Measurements from ENCODE around the gene CAMKK2.

Gene CAMKK2

GRCh38 chr12:121245031-121245430, 51.5 kb downstream of the CAMKK2 start:
- TF ChIP-seq EGR1 (IDR thresholded peaks at IDR 0.05) = no peak
- TF ChIP-seq, protein P1, sequence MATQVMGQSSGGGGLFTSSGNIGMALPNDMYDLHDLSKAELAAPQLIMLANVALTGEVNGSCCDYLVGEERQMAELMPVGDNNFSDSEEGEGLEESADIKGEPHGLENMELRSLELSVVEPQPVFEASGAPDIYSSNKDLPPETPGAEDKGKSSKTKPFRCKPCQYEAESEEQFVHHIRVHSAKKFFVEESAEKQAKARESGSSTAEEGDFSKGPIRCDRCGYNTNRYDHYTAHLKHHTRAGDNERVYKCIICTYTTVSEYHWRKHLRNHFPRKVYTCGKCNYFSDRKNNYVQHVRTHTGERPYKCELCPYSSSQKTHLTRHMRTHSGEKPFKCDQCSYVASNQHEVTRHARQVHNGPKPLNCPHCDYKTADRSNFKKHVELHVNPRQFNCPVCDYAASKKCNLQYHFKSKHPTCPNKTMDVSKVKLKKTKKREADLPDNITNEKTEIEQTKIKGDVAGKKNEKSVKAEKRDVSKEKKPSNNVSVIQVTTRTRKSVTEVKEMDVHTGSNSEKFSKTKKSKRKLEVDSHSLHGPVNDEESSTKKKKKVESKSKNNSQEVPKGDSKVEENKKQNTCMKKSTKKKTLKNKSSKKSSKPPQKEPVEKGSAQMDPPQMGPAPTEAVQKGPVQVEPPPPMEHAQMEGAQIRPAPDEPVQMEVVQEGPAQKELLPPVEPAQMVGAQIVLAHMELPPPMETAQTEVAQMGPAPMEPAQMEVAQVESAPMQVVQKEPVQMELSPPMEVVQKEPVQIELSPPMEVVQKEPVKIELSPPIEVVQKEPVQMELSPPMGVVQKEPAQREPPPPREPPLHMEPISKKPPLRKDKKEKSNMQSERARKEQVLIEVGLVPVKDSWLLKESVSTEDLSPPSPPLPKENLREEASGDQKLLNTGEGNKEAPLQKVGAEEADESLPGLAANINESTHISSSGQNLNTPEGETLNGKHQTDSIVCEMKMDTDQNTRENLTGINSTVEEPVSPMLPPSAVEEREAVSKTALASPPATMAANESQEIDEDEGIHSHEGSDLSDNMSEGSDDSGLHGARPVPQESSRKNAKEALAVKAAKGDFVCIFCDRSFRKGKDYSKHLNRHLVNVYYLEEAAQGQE (IDR thresholded peaks at IDR 0.05; ENCODE audit: low read depth) = no peak
- TF ChIP-seq CREB1 (IDR thresholded peaks at IDR 0.05; ENCODE audit: low read depth) = no peak
- TF ChIP-seq TAF1 (IDR thresholded peaks at IDR 0.05; ENCODE audit: low read depth) = no peak
- TF ChIP-seq ZBTB7A (IDR thresholded peaks at IDR 0.05; ENCODE audit: low read depth) = no peak
- no peak for TF ChIP-seq FOXM1 (IDR thresholded peaks at IDR 0.05; ENCODE audit: borderline replicate concordance, low read depth)
- TF ChIP-seq YY1 (IDR thresholded peaks at IDR 0.05; ENCODE audit: low read depth) = no peak
- no peak for TF ChIP-seq RAD21 (IDR thresholded peaks at IDR 0.05; ENCODE audit: low read depth)
- no peak for TF ChIP-seq CEBPB (IDR thresholded peaks at IDR 0.05)
- TF ChIP-seq USF1 (IDR thresholded peaks at IDR 0.05) = no peak

DNA sequence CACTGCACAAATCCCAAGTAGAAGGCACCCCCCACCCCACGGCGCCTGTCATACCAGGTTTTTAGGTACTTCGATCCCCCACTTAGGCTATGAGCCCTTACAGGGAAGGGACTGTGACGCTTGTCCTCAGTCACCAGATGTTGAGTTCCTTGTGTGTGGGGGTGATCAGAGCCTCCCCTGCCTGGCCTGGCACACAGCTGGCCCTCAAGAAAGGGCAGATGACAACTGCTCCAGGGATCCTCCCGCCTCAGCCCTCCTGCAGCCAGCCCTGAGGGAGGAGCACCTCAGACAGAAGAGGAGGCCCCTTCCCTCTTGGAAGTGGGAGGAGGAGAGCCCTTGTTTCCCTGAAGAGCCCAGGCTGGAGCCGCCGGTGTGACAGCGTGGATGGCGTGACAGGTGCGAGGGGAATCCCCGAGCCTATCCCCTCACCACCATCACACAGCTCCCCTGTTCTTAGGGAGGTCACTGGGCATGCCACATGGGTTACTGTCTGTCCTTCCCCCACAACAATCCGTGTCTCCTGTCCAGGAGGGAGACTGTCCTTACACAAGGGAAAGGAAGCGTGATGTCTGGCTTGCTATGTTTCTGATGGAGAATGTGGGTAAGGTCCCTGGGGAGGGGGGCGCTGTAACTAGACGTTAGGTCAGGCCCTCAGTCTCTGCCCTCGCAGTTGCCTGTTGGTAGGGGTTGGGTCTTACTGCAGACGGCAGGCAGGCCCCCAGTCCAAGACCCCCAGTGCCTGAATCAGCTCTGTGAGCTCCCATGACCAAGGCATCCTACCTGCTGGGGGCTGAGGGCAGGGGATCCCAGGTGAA, 55.1 kb downstream of the CAMKK2 start:
- TF ChIP-seq MAX (IDR thresholded peaks at IDR 0.05) (no peak), FOXM1 (IDR thresholded peaks at IDR 0.05; ENCODE audit: borderline replicate concordance, low read depth) (no peak), TAF1 (IDR thresholded peaks at IDR 0.05; ENCODE audit: low read depth) (no peak), RAD21 (IDR thresholded peaks at IDR 0.05; ENCODE audit: low read depth) (no peak), CEBPB (IDR thresholded peaks at IDR 0.05) (no peak), EP300 (IDR thresholded peaks at IDR 0.05; ENCODE audit: borderline replicate concordance) (no peak), ZBTB7A (IDR thresholded peaks at IDR 0.05; ENCODE audit: low read depth) (no peak), NFIC (IDR thresholded peaks at IDR 0.05) (no peak), TCF12 (IDR thresholded peaks at IDR 0.05; ENCODE audit: low read depth) (no peak), CREB1 (IDR thresholded peaks at IDR 0.05; ENCODE audit: low read depth) (no peak)

DNA sequence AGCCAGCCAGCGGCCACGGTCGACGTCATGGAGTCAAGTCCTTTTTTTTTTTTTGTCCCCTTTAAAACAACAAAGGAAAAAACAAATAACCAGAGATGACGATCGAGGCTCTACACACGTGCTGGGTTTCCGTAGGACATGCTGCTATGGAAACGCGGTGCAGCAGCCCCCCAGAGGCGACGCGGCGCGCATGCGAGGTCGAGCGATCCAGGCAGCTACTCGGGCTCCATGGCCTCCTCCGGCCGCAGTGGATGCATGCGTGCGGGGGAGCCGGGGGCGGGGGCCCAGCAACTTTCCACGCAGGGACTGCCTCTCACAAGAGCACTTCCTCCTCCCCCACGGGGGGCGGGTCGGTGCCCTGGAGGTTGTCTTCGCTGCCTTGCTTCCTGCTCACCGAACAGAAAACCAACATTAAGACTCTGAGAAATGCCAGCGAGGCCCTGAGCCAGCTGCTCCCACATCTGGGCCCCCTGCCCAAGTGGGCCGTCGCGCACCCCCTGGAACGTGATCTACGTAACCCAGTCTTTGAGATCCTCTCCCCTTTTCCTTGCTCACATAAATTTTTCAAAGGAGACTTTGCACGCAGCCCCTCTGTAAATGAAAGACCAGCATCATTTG, 55.9 kb downstream of the CAMKK2 start:
- no peak for TF ChIP-seq MAX (IDR thresholded peaks at IDR 0.05)
- no peak for TF ChIP-seq NFIC (IDR thresholded peaks at IDR 0.05)
- TF ChIP-seq FOXM1 (IDR thresholded peaks at IDR 0.05; ENCODE audit: borderline replicate concordance, low read depth) = no peak
- no peak for TF ChIP-seq ZBTB7A (IDR thresholded peaks at IDR 0.05; ENCODE audit: low read depth)
- TF ChIP-seq TAF1 (IDR thresholded peaks at IDR 0.05; ENCODE audit: low read depth) = no peak
- no peak for TF ChIP-seq EGR1 (IDR thresholded peaks at IDR 0.05)
- TF ChIP-seq CEBPB (IDR thresholded peaks at IDR 0.05) = no peak
- TF ChIP-seq YY1 (IDR thresholded peaks at IDR 0.05; ENCODE audit: low read depth) = no peak
- TF ChIP-seq, protein P1 (IDR thresholded peaks at IDR 0.05; ENCODE audit: low read depth) = no peak
- TF ChIP-seq CREB1 (IDR thresholded peaks at IDR 0.05; ENCODE audit: low read depth) = no peak
- TF ChIP-seq EP300 (IDR thresholded peaks at IDR 0.05; ENCODE audit: borderline replicate concordance) = no peak
- TF ChIP-seq RAD21 (IDR thresholded peaks at IDR 0.05; ENCODE audit: low read depth) = no peak

- TF ChIP-seq EP300 (IDR thresholded peaks at IDR 0.05; ENCODE audit: borderline replicate concordance) (no peak), MAX (IDR thresholded peaks at IDR 0.05) (no peak), CREB1 (IDR thresholded peaks at IDR 0.05; ENCODE audit: low read depth) (no peak), YY1 (IDR thresholded peaks at IDR 0.05; ENCODE audit: low read depth) (no peak), RAD21 (IDR thresholded peaks at IDR 0.05; ENCODE audit: low read depth) (no peak), EGR1 (IDR thresholded peaks at IDR 0.05) (no peak)
Measured at GRCh38 chr12:121240062-121240420, 56.5 kb downstream of the CAMKK2 start.

DNA sequence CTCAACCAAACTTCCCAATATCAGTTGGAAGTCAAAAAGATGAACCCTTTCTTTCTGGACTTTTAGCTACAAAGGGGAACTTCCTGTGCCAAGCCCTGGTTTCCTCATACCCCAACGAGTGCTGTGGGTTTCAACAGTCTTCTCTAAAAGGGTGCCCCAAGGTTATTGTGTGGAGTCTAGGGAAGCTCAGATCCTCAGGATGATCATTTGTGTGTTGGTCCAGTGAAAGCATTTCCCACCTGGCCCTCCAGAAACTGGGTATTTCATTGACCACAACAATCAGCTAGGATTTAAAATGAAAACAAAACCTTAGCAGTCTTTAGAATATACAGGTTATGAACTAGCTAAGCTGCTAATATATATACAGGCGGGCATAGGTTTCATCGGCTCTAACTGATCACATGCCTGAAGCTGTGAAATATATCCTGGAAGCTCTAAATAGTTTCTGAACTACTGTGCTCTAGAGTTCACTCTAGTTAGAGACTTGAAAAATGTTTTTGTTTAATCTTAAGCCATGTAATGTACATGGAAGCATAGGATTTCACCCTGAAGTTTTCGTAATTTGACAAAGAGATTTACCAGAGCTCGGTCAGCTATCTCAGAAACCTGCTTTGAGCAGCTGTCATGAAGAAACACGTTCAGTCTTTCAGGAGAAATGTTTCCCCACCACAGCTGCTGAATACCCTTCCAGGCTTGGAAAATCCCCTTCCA, 57.0 kb downstream of the CAMKK2 start:
- TF ChIP-seq NFIC (IDR thresholded peaks at IDR 0.05) = no peak
- TF ChIP-seq MAX (IDR thresholded peaks at IDR 0.05) = no peak
- no peak for TF ChIP-seq CREB1 (IDR thresholded peaks at IDR 0.05; ENCODE audit: low read depth)
- TF ChIP-seq TEAD4 (IDR thresholded peaks at IDR 0.05) = no peak
- TF ChIP-seq RAD21 (IDR thresholded peaks at IDR 0.05; ENCODE audit: low read depth) = no peak
- no peak for TF ChIP-seq USF1 (IDR thresholded peaks at IDR 0.05)
- TF ChIP-seq FOXM1 (IDR thresholded peaks at IDR 0.05; ENCODE audit: borderline replicate concordance, low read depth) = no peak
- TF ChIP-seq EGR1 (IDR thresholded peaks at IDR 0.05) = no peak
- TF ChIP-seq ZBTB7A (IDR thresholded peaks at IDR 0.05; ENCODE audit: low read depth) = no peak
